WTC11 (cell line): ENCODE results near the gene GSG1L2.

ENCODE experiments used
- CREM ChIP-seq: sonication (generic); formaldehyde crosslinking; IDR thresholded peaks from 2 replicates; pipeline ENCODE4 v1.8.1; 2022; ENCODE audit warnings: mild to moderate bottlenecking, missing genetic modification reagents, moderate library complexity
- RELA ChIP-seq: sonication (generic); formaldehyde crosslinking; IDR thresholded peaks from 2 replicates; pipeline ENCODE4 v1.8.1; 2022; ENCODE audit warnings: missing genetic modification reagents, mild to moderate bottlenecking, borderline replicate concordance
- TF ChIP-seq, protein P1 (sequence below): sonication (generic); formaldehyde crosslinking; IDR thresholded peaks from 2 replicates; pipeline ENCODE4 v1.8.1; 2022; ENCODE audit warnings: low read depth, missing genetic modification reagents, borderline replicate concordance
- TF ChIP-seq, protein P2 (sequence below): fragments of 200-600 bp; IDR thresholded peaks from 2 replicates; pipeline ENCODE4 v1.8.0; 2022; ENCODE audit warnings: antibody characterized with exemption
- TF ChIP-seq, protein P3 (sequence below): sonication (generic); formaldehyde crosslinking; IDR thresholded peaks from 2 replicates; pipeline ENCODE4 v1.8.1; 2022; ENCODE audit warnings: missing genetic modification reagents, borderline replicate concordance
- TF ChIP-seq, protein P4 (sequence below): sonication (generic); formaldehyde crosslinking; IDR thresholded peaks from 2 replicates; pipeline ENCODE4 v1.8.1; 2023; ENCODE audit warnings: mild to moderate bottlenecking, missing genetic modification reagents, moderate library complexity

DNA sequence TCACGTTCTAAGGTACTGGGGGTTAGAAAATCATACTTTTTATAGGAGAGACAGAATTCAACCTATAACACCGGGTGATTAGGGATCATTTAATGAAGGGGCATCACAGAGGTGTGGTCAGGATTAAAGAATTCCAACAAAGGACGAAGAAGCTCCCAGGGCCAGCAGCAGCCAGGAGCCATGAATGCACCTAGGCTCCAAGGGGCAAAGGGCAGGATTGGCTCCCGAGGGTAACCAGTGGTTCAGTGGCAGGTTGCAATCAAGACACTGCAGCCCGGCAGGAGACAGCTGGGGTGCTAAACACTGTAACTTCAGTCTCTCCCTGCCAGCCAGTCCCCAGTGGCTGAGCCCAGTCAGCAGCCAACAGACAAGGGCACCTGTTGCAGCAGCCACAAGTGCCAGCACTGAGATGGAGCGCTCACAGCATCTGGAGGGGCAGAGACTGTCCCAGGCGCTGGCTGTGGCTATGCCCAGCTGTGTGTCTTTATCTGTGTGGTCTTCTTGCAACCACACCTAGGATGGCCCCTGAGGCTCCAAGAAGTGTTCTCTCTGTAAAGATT, 54.4 kb downstream of the GSG1L2 start:
- TF ChIP-seq, protein P1, sequence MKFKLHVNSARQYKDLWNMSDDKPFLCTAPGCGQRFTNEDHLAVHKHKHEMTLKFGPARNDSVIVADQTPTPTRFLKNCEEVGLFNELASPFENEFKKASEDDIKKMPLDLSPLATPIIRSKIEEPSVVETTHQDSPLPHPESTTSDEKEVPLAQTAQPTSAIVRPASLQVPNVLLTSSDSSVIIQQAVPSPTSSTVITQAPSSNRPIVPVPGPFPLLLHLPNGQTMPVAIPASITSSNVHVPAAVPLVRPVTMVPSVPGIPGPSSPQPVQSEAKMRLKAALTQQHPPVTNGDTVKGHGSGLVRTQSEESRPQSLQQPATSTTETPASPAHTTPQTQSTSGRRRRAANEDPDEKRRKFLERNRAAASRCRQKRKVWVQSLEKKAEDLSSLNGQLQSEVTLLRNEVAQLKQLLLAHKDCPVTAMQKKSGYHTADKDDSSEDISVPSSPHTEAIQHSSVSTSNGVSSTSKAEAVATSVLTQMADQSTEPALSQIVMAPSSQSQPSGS (CRISPR knock-in tag), result no peak
- TF ChIP-seq, protein P2, sequence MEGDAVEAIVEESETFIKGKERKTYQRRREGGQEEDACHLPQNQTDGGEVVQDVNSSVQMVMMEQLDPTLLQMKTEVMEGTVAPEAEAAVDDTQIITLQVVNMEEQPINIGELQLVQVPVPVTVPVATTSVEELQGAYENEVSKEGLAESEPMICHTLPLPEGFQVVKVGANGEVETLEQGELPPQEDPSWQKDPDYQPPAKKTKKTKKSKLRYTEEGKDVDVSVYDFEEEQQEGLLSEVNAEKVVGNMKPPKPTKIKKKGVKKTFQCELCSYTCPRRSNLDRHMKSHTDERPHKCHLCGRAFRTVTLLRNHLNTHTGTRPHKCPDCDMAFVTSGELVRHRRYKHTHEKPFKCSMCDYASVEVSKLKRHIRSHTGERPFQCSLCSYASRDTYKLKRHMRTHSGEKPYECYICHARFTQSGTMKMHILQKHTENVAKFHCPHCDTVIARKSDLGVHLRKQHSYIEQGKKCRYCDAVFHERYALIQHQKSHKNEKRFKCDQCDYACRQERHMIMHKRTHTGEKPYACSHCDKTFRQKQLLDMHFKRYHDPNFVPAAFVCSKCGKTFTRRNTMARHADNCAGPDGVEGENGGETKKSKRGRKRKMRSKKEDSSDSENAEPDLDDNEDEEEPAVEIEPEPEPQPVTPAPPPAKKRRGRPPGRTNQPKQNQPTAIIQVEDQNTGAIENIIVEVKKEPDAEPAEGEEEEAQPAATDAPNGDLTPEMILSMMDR, result no peak
- TF ChIP-seq CREM (CRISPR knock-in tag) (no peak), RELA (CRISPR knock-in tag) (no peak)
- TF ChIP-seq, protein P3, sequence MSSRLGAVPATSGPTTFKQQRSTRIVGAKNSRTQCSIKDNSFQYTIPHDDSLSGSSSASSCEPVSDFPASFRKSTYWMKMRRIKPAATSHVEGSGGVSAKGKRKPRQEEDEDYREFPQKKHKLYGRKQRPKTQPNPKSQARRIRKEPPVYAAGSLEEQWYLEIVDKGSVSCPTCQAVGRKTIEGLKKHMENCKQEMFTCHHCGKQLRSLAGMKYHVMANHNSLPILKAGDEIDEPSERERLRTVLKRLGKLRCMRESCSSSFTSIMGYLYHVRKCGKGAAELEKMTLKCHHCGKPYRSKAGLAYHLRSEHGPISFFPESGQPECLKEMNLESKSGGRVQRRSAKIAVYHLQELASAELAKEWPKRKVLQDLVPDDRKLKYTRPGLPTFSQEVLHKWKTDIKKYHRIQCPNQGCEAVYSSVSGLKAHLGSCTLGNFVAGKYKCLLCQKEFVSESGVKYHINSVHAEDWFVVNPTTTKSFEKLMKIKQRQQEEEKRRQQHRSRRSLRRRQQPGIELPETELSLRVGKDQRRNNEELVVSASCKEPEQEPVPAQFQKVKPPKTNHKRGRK (CRISPR knock-in tag), result no peak
- TF ChIP-seq, protein P4, sequence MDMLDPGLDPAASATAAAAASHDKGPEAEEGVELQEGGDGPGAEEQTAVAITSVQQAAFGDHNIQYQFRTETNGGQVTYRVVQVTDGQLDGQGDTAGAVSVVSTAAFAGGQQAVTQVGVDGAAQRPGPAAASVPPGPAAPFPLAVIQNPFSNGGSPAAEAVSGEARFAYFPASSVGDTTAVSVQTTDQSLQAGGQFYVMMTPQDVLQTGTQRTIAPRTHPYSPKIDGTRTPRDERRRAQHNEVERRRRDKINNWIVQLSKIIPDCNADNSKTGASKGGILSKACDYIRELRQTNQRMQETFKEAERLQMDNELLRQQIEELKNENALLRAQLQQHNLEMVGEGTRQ (CRISPR knock-in tag), result no peak
